Fibroblast of lung (primary cell): ENCODE data around the gene SMKR1. TPM values are rescaled to one million over a fixed set of nuclear protein-coding genes. Genes with fewer than 3 reads are reported as not detected.

Source experiments
- DNase-seq, 2 donors: peaks; one replicate each; pipeline versions ENCODE4 v3.0.0 to v3.0.0-alpha.2; 2010; ENCODE audit warnings: low read depth in 2 of 2
- H2AFZ ChIP-seq: 2 replicates; pipeline ENCODE4 v1.5.1; 2012; ENCODE audit warnings: low read length, control low read depth, inconsistent platforms
- H3K27ac ChIP-seq: 2 replicates; pipeline ENCODE4 v1.5.1; 2011; ENCODE audit warnings: low read length, control low read depth; ENCODE audit not compliant: insufficient read depth
- H3K27me3 ChIP-seq: 2 replicates; pipeline ENCODE4 v1.5.1; 2011; ENCODE audit warnings: mild to moderate bottlenecking, low read length; ENCODE audit not compliant: control insufficient read depth, insufficient read depth
- H3K36me3 ChIP-seq: 2 replicates; pipeline ENCODE4 v1.5.1; 2011; ENCODE audit warnings: low read length; ENCODE audit not compliant: control insufficient read depth, insufficient read depth
- H3K4me1 ChIP-seq: 2 replicates; pipeline ENCODE4 v1.5.1; 2011; ENCODE audit warnings: low read length; ENCODE audit not compliant: control insufficient read depth, insufficient read depth; ENCODE audit errors: extremely low read depth
- H3K4me2 ChIP-seq: 2 replicates; pipeline ENCODE4 v1.5.1; 2011; ENCODE audit warnings: low read length, control low read depth; ENCODE audit not compliant: insufficient read depth; ENCODE audit errors: extremely low read depth
- H3K4me3 ChIP-seq, 4 experiments: fragments of 200-600 bp in 1 of 4; sonication (generic) in 1 of 4; replicated peaks in 1 of 4; 2 replicates each; pipeline ENCODE4 v1.5.1; 2011 to 2016; ENCODE audit warnings: low read length in 4 of 4, low read depth in 3 of 4, mild to moderate bottlenecking in 3 of 4, control low read depth in 2 of 4, inconsistent platforms in 1 of 4, mixed read lengths in 1 of 4; ENCODE audit not compliant: insufficient read depth in 1 of 4; ENCODE audit errors: control extremely low read depth in 1 of 4
- H3K79me2 ChIP-seq: 2 replicates; pipeline ENCODE4 v1.5.1; 2012; ENCODE audit warnings: mild to moderate bottlenecking, low read length, inconsistent platforms; ENCODE audit not compliant: control insufficient read depth, insufficient read depth
- H3K9ac ChIP-seq: 2 replicates; pipeline ENCODE4 v1.5.1; 2011; ENCODE audit warnings: mild to moderate bottlenecking, low read length, control low read depth; ENCODE audit not compliant: insufficient read depth
- H3K9me3 ChIP-seq: 2 replicates; pipeline ENCODE4 v1.5.1; 2012; ENCODE audit warnings: low read depth, low read length; ENCODE audit not compliant: control insufficient read depth, insufficient read depth
- H4K20me1 ChIP-seq: 2 replicates; pipeline ENCODE4 v1.5.1; 2011; ENCODE audit warnings: low read length; ENCODE audit not compliant: control insufficient read depth, insufficient read depth; ENCODE audit errors: extremely low read depth
- EZH2 ChIP-seq: IDR thresholded peaks from 2 replicates; pipeline ENCODE4 v1.5.1; 2012; ENCODE audit warnings: low read length, control low read depth, mild to moderate bottlenecking; ENCODE audit errors: missing control alignments
- polyA plus RNA-seq, 2 donors: library from polyadenylated mRNA; depleted of rRNA in 1 of 2; stranded (reverse) in 1 of 2; unstranded in 1 of 2; fragments of >200 nt; gene quantifications; 2 replicates each; pipeline ENCODE4 v1.2.1, GENCODE V29; 2011 to 2012; ENCODE audit warnings: missing spikeins in 1 of 2
- total RNA-seq: library from RNA; depleted of rRNA; stranded (reverse); fragments of >200 nt; gene quantifications from 2 replicates; pipeline ENCODE4 v1.2.1, GENCODE V29; 2014
- TF ChIP-seq, protein P1 (sequence below), 2 donors: IDR thresholded peaks in 1 of 2; conservative IDR thresholded peaks in 1 of 2; 1 replicate in 1 of 2; 2 replicates in 1 of 2; pipeline ENCODE4 v1.5.1; 2011 to 2012; ENCODE audit warnings: low read length in 2 of 2, control low read depth in 1 of 2, inconsistent platforms in 1 of 2, low read depth in 1 of 2, mild to moderate bottlenecking in 1 of 2

The SMKR1 gene
- total and polyA plus RNA-seq, 2 donors (not counting 1 experiment from before 2014, with no cell fraction given): 0.49 to 3.5 TPM

DNA sequence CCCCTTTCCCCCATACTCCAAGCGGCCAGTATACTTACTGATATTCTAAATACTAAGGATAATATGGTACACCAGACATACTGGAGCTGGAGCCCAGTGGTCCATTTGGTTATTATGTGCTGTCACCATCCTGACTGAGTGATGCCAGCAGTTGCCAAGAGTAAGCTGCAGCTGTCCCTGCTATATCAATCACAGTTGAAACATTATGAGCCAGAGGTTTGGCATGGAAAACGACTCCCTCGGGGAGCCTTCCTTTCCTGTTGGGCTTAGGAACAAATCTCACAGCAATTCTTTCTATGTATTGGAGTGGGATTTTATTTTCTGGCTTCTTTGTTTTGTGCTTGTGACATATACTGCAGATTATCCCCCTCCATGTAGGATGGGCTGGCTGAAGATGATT lies 35.5 kb upstream of the SMKR1 start:
- H3K4me3 ChIP-seq: no peak overlapping the region
- TF ChIP-seq EZH2: no peak
- TF ChIP-seq, protein P1, sequence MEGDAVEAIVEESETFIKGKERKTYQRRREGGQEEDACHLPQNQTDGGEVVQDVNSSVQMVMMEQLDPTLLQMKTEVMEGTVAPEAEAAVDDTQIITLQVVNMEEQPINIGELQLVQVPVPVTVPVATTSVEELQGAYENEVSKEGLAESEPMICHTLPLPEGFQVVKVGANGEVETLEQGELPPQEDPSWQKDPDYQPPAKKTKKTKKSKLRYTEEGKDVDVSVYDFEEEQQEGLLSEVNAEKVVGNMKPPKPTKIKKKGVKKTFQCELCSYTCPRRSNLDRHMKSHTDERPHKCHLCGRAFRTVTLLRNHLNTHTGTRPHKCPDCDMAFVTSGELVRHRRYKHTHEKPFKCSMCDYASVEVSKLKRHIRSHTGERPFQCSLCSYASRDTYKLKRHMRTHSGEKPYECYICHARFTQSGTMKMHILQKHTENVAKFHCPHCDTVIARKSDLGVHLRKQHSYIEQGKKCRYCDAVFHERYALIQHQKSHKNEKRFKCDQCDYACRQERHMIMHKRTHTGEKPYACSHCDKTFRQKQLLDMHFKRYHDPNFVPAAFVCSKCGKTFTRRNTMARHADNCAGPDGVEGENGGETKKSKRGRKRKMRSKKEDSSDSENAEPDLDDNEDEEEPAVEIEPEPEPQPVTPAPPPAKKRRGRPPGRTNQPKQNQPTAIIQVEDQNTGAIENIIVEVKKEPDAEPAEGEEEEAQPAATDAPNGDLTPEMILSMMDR (conservative IDR thresholded peaks at IDR 0.05 in 1 of 2, IDR thresholded peaks at IDR 0.05 in 1 of 2; ENCODE audit: low read depth in 1 of 2, low read length in 2 of 2): no peak
- H3K9me3 ChIP-seq: no peaks in the 10 kb centered on the region
- no peaks in the 10 kb centered on the region for H3K4me1 ChIP-seq
- H3K36me3 ChIP-seq: peaks cover 1% of the 10 kb centered on the region
- no peaks in the 10 kb centered on the region for H4K20me1 ChIP-seq
- H3K9ac ChIP-seq: no peak overlapping the region
- no peak overlapping the region for H3K4me2 ChIP-seq
- no peaks in the 10 kb centered on the region for H3K27me3 ChIP-seq
- no peak overlapping the region for H3K27ac ChIP-seq
- H3K79me2 ChIP-seq: no peaks in the 10 kb centered on the region
- DNase-seq: no peak
- H2AFZ ChIP-seq: no peak overlapping the region

DNA sequence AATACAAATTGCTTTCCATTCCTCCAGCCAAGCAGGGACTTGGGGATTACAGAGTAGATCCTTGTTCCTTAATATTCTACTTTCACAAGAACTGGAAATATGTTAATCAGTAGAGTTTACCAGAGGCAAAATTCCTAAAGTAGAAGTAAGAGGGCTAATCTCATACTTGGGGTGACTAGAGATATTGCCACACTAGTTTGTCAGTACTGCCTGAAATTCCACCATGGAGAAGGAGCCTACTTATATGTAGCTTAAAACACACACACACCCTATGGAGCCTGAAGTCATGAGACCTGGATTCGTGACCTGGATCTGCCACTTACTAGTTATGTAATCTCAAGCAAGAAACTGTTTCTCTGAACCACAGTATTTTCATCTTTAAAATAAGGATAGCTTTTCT lies 34.2 kb upstream of the SMKR1 start:
- no peak overlapping the region for H3K27ac ChIP-seq
- H3K27me3 ChIP-seq: no peaks in the 10 kb centered on the region
- H3K4me2 ChIP-seq: no peak overlapping the region
- TF ChIP-seq EZH2: no peak
- TF ChIP-seq, protein P1 (conservative IDR thresholded peaks at IDR 0.05 in 1 of 2, IDR thresholded peaks at IDR 0.05 in 1 of 2; ENCODE audit: low read depth in 1 of 2, low read length in 2 of 2): no peak
- no peaks in the 10 kb centered on the region for H4K20me1 ChIP-seq
- H3K9me3 ChIP-seq: no peaks in the 10 kb centered on the region
- no peaks in the 10 kb centered on the region for H3K79me2 ChIP-seq
- no peak overlapping the region for H2AFZ ChIP-seq
- no peaks in the 10 kb centered on the region for H3K36me3 ChIP-seq
- peak in 1 of 2 donors; percentile 72 for DNase-seq
- no peak overlapping the region for H3K9ac ChIP-seq
- no peak overlapping the region for H3K4me3 ChIP-seq
- no peaks in the 10 kb centered on the region for H3K4me1 ChIP-seq

DNA sequence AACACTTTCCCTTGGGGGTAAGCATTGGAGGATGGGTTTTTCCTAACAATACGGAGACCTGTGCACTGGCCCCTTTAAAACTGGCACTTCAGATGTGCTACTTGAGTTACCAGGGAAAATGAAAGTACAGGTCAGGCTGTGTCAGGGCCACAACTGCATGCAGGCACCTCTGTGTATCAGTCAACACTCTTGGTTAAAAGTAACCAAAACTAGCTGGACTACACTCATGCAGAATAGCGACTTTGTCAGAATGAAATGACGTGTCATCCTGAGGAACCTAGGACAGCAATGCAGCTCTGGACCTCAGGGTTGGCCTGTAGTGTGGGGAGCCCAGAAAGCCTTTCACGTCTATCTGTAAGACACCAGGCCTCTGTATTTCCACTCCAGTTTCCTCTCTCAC lies 33.8 kb upstream of the SMKR1 start:
- H3K79me2 ChIP-seq: no peaks in the 10 kb centered on the region
- H3K9me3 ChIP-seq: no peaks in the 10 kb centered on the region
- DNase-seq: no peak
- H3K27me3 ChIP-seq: no peaks in the 10 kb centered on the region
- no peak overlapping the region for H2AFZ ChIP-seq
- H3K4me1 ChIP-seq: no peaks in the 10 kb centered on the region
- H3K36me3 ChIP-seq: no peaks in the 10 kb centered on the region
- no peak for TF ChIP-seq EZH2
- TF ChIP-seq, protein P1 (conservative IDR thresholded peaks at IDR 0.05 in 1 of 2, IDR thresholded peaks at IDR 0.05 in 1 of 2; ENCODE audit: low read depth in 1 of 2, low read length in 2 of 2): no peak
- no peak overlapping the region for H3K4me2 ChIP-seq
- no peak overlapping the region for H3K9ac ChIP-seq
- no peaks in the 10 kb centered on the region for H4K20me1 ChIP-seq
- no peak overlapping the region for H3K4me3 ChIP-seq
- H3K27ac ChIP-seq: no peak overlapping the region
